Measurements from ENCODE around the gene LIN28B. TPM values are rescaled to one million over a fixed set of nuclear protein-coding genes. Genes with fewer than 3 reads are reported as not detected.
"Not testable (repeated sequence)": the region's sequence is repeated elsewhere in the genome, so short reads cannot be mapped to it uniquely, and the experiment has no call there.

The LIN28B gene
- total RNA-seq, 4 donors from 2014 or later: not detected

DNA sequence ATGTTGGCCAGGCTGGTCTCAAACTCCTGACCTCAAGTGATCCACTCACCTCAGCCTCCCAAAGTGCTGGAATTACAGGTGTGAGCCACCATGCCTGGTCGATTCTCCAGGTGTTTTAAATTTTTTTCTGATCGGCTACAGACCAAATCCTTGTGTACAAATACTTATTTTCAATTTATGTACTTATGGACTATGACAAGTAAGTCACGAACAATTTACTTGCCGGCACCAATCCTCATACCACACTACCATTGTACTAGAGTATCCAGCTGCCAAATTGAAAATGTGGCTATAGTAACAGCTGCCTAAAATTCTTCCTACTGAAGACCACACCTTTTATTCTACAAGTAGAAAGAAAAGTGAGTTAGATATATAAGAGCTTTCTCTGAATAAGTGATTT lies 26.9 kb downstream of the LIN28B start:
- no peak for TF ChIP-seq POLR2A (IDR thresholded peaks at IDR 0.05)
- TF ChIP-seq, protein P1, sequence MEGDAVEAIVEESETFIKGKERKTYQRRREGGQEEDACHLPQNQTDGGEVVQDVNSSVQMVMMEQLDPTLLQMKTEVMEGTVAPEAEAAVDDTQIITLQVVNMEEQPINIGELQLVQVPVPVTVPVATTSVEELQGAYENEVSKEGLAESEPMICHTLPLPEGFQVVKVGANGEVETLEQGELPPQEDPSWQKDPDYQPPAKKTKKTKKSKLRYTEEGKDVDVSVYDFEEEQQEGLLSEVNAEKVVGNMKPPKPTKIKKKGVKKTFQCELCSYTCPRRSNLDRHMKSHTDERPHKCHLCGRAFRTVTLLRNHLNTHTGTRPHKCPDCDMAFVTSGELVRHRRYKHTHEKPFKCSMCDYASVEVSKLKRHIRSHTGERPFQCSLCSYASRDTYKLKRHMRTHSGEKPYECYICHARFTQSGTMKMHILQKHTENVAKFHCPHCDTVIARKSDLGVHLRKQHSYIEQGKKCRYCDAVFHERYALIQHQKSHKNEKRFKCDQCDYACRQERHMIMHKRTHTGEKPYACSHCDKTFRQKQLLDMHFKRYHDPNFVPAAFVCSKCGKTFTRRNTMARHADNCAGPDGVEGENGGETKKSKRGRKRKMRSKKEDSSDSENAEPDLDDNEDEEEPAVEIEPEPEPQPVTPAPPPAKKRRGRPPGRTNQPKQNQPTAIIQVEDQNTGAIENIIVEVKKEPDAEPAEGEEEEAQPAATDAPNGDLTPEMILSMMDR (IDR thresholded peaks at IDR 0.05): no peak
- H3K4me1 ChIP-seq: no peaks in the 10 kb centered on the region
- no peak for DNase-seq
- H3K27ac ChIP-seq: no peak overlapping the region
- H3K36me3 ChIP-seq: no peaks in the 10 kb centered on the region
- H3K4me3 ChIP-seq: no peak overlapping the region
- no peaks in the 10 kb centered on the region for H3K9me3 ChIP-seq
- no peaks in the 10 kb centered on the region for H3K27me3 ChIP-seq

DNA sequence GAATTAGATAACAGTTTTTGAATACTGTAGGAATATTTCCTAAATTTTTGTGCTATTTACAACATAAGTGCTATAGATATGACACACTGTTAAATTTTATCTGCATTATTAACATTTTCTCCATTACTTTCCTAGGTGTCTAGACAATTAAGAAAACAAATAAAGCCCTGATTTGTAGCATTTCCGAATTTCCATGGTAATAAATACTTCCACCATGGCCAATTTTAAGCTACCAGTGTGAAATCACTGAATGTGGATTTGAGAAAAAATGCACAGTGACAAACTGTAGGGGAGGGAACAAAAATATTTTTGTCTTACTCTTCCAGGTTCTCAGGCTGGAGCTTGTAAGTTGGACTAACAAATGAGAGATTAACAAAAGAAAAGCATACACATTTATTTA lies 27.9 kb downstream of the LIN28B start:
- no peak overlapping the region for H3K27ac ChIP-seq
- H3K4me3 ChIP-seq: no peak overlapping the region
- no peaks in the 10 kb centered on the region for H3K36me3 ChIP-seq
- TF ChIP-seq, protein P1 (IDR thresholded peaks at IDR 0.05): no peak
- no peak for TF ChIP-seq POLR2A (IDR thresholded peaks at IDR 0.05)
- H3K9me3 ChIP-seq: no peaks in the 10 kb centered on the region
- no peaks in the 10 kb centered on the region for H3K4me1 ChIP-seq
- no peaks in the 10 kb centered on the region for H3K27me3 ChIP-seq
- no peak for DNase-seq

DNA sequence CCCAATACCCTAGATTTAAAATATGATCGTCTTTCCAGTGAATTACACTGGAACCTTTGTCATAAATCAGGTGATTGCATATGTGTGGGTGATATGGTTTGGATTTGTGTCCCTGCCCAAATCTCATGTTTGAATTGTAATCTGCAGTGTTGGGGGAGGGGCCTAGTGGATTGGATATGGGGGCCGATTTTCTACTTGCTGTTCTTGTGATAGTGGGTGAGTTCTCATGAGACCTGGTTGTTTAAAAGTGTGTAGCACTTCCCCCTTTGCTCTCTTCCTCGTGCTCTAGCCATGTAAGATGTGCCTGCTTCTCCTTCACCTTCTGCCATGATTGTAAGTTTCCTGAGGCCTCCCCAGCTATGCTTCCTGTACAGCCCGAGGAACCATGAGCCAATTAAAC lies 29.0 kb downstream of the LIN28B start:
- H3K9me3 ChIP-seq, H3K4me3 ChIP-seq, H3K4me1 ChIP-seq, H3K36me3 ChIP-seq, H3K27ac ChIP-seq, H3K27me3 ChIP-seq, DNase-seq: not testable (repeated sequence)

DNA sequence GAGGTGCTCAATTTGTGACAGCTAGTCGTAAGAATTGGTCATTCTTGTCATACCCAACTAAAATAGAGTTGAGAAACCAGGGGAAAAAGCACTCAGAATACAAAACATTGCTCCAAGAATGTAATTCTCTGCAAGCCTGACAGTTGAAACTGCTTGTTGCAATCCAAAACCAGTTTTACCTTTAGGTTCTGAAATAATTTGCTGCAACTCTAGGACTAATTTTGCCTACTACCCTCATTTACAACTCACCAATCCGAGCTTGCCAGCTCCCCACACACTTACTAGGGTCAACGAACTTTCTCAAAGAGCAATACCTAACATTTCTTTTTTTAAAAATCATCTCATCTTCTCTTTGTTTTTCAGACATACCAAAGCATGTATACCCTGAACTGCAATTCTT lies 29.7 kb downstream of the LIN28B start:
- Histone ChIP-seq H3K9me3 (no peaks in the 10 kb centered on the region), H3K4me1 (no peaks in the 10 kb centered on the region), H3K36me3 (no peaks in the 10 kb centered on the region), H3K27me3 (no peaks in the 10 kb centered on the region), H3K4me3 (no peak overlapping the region), H3K27ac (no peak overlapping the region)
- no peak for DNase-seq
- TF ChIP-seq POLR2A (IDR thresholded peaks at IDR 0.05): no peak
- TF ChIP-seq, protein P1 (IDR thresholded peaks at IDR 0.05): no peak

DNA sequence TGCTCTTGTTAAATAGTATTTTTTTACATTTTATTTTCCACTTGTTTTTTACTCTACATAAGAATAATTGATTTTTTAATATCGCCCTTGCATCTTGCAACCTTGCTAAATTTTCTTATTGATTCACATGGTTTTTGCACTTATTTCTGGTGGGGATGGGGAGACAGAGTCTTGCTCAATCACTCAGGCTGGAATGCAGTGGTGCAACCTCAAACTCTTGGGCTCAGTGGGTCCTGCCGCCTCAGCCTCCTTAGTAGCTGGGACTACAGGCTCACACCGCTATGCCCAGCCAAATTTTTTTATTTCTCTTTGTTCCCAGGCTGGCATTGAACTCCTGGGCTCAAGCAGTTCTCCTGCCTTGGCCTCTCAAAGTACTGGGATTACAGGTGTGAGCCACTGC lies 30.3 kb downstream of the LIN28B start:
- Histone ChIP-seq H3K36me3 (no peaks in the 10 kb centered on the region), H3K27ac (no peak overlapping the region), H3K27me3 (no peaks in the 10 kb centered on the region), H3K4me1 (no peaks in the 10 kb centered on the region), H3K4me3 (no peak overlapping the region), H3K9me3 (no peaks in the 10 kb centered on the region)
- TF ChIP-seq, protein P1 (IDR thresholded peaks at IDR 0.05): no peak
- no peak for TF ChIP-seq POLR2A (IDR thresholded peaks at IDR 0.05)
- DNase-seq: no peak

DNA sequence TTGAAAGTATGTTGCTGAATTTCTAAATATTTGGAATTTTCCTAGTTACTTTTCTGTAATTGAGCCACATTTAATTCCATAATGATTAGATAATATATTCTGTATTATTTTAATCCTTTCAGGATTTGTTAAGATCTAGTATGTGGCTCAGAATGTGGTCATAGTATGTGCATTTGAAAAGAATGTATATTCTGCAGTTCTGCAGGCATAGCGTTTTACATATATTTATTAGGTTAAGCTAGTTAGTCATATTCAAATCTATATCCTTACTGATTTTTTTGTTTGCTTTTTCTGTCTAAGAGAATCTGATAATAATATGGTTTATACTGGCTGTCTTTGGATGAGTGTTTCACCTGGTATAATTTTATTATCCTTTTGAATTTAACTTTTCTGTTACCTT lies 33.2 kb downstream of the LIN28B start:
- no peak overlapping the region for H3K27ac ChIP-seq
- no peaks in the 10 kb centered on the region for H3K36me3 ChIP-seq
- H3K27me3 ChIP-seq: no peaks in the 10 kb centered on the region
- H3K4me1 ChIP-seq: no peaks in the 10 kb centered on the region
- no peaks in the 10 kb centered on the region for H3K9me3 ChIP-seq
- H3K4me3 ChIP-seq: no peak overlapping the region
- TF ChIP-seq POLR2A (IDR thresholded peaks at IDR 0.05): no peak
- TF ChIP-seq, protein P1 (IDR thresholded peaks at IDR 0.05): no peak
- DNase-seq: no peak

DNA sequence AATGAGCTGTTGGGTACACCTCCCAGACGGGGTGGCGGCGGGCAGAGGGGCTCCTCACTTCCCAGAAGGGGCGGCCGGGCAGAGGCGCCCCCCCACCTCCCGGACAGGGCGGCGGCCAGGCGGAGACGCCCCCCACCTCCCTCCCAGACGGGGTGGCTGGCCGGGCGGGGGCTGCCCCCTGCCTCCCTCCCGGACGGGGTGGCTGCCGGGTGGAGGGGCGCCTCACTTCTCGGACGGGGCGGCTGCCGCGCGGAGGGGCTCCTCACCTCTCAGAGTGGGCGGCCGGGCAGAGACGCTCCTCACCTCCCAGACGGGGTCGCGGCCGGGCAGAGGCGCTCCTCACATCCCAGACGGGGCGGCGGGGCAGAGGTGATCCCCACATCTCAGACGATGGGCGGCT lies 34.2 kb downstream of the LIN28B start:
- H3K27me3 ChIP-seq, H3K27ac ChIP-seq, DNase-seq, H3K4me1 ChIP-seq, H3K4me3 ChIP-seq, H3K9me3 ChIP-seq, H3K36me3 ChIP-seq: not testable (repeated sequence)

DNA sequence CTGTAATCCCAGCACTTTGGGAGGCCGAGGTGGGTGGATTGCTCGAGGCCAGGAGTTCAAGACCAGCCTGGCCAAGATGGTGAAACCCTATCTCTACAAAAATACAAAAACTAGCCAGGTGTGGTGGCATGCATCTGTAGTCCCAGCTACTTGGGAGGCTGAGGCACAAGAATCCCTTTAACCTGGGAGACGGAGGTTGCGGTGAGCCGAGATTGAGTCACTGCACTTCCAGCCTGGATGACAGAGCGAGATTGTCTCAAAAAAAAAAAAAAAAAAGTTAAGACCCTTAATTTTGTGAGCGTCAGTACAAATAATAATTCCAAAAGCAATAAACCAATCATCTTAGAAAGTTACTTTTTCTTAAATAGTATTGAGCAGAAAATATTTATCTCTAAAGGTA lies 36.7 kb downstream of the LIN28B start:
- not testable (repeated sequence) for DNase-seq, H3K27ac ChIP-seq, H3K4me3 ChIP-seq, H3K36me3 ChIP-seq, H3K9me3 ChIP-seq, H3K27me3 ChIP-seq, H3K4me1 ChIP-seq
